KG1 (cell line): ENCODE measurements around the gene PRICKLE1.
"Not testable (repeated sequence)": the region's sequence is repeated elsewhere in the genome, so short reads cannot be mapped to it uniquely, and the experiment has no call there.

Source experiments
- DNase-seq: peaks from one replicate; lab custom pipeline; 2025; lab: John Stamatoyannopoulos, UW

The PRICKLE1 gene

DNA sequence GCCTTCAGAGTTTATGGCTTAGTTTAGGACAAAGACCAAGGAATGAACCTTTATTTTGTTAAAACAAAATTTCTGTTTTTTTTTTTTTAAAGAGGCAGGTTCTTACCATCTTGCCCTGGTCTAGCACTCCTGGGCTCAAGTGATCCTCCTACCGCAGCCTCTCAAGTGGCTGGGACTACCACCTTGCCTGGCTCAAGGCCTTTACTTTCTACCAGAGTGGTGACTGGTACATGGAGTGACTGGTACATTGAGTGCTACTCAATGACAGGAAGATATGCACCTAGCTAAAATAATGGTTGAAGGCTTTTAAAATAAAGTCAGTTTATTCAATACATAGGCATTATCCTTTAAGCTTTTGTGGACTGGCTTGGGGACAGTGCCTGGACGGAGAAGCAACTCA, 32.6 kb downstream of the PRICKLE1 start:
- no peak for DNase-seq

- no peak for DNase-seq
These were observed 36.7 kb downstream of the PRICKLE1 start for GRCh38 chr12:42552822-42553221.

- no peak for DNase-seq
These were observed 38.7 kb downstream of the PRICKLE1 start for GRCh38 chr12:42550800-42551199.

GRCh38 chr12:42546709-42547108, 42.8 kb downstream of the PRICKLE1 start:
- DNase-seq: no peak

DNA sequence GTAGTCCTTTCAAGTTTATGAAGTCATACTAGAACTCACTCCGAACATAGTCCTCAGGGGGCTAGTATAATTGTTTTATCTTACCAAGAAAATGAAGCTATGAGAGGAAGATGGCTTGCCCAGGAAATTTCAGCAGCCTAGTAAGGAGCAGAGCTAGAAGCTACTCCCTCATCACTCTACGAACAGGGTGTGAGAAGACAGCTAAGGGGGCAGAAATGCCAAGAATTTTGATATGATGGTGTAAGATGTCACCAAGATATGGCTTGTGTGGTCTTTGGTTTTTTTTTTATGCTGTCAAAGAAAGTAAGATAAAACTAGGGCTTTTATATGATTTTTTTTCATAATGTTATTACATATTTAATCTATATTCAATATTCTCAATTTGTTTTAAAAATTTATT, 47.6 kb downstream of the PRICKLE1 start:
- no peak for DNase-seq

DNA sequence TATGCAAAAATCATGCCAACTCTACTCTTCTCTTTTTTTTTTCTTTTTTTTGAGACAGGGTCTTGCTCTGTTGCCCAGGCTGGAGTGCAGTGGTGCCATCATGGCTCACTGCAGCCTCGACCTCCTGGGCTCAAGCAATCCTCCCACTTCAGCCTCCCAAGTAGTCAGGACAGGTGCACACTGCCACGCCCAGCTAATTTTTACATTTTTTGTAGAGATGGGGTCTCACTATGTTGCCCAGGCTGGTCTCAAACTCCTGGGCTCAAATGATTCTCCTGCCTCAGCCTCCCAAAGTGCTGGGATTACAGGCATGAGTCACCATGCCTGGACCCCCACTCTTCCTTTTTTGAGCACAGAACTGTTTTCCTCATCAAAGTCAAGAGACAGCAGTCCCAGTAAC, 48.2 kb downstream of the PRICKLE1 start:
- not testable (repeated sequence) for DNase-seq

- DNase-seq: no peak
These were observed 49.9 kb downstream of the PRICKLE1 start for GRCh38 chr12:42539696-42540095.

- DNase-seq: no peak
These were observed 51.3 kb downstream of the PRICKLE1 start for GRCh38 chr12:42538203-42538602.

DNA sequence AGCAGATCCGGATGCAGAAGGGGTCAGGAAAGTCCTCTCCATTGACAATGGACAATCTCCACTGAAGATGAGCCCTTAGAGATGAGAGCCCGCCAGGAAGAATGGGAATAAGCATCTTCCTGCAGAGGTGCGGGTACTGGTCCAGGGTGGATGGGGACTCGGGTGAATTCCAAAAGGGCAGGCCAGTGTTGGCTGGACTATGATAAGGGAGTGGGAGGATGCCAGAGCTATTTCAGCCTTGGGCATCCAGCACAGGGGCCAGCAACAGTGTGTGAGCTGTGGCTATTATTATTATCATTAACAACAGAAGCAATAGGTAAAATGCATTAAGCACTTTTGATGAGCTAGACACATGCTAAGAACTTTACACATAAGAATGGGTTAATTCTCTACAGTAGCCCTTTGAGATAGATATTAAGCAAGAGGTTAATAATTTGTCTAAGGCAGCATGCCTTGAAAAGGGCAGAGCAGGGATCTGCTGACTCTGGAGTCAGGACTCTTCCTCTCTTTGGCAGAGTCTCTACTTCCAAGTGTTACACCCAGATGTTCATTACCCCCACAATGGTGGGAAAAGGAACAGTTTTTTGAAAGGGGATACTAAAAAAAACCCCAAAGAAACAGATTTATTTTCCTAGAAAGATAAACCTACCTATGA, 55.2 kb downstream of the PRICKLE1 start:
- DNase-seq: no peak

GRCh38 chr12:42530284-42530683, 59.3 kb downstream of the PRICKLE1 start:
- no peak for DNase-seq

- DNase-seq: no peak
These were observed 64.1 kb downstream of the PRICKLE1 start for GRCh38 chr12:42525444-42525843.

- DNase-seq: no peak
These were observed 64.8 kb downstream of the PRICKLE1 start for GRCh38 chr12:42524716-42525115.

GRCh38 chr12:42516573-42516972, 73.0 kb downstream of the PRICKLE1 start:
- DNase-seq: no peak

DNA sequence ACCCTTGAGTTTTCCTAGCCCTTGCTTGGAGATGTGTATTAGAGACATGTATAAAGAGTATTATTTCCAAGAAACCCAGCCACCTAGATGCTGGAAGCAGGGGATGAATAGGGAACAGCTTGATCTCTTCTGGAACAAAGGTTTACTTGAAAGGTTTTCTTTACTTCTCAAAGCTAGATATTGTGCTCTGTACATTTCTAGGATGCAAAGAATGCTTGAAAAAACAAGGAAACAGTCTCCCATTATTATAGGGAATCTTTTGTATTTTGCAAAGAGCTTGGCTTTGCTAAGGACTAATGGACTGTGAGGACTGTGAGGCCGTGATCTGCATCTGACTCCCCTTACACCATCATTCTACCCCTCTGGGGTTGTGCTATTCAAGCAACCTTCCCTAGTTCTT, 77.9 kb downstream of the PRICKLE1 start:
- DNase-seq: no peak

- DNase-seq: no peak
These were observed 78.7 kb downstream of the PRICKLE1 start for GRCh38 chr12:42510823-42511222.

GRCh38 chr12:42508913-42509460, 80.6 kb downstream of the PRICKLE1 start:
- DNase-seq: no peak

GRCh38 chr12:42507565-42507964, 82.0 kb downstream of the PRICKLE1 start:
- no peak for DNase-seq

- no peak for DNase-seq
These were observed 82.5 kb downstream of the PRICKLE1 start for GRCh38 chr12:42507081-42507480.

GRCh38 chr12:42504049-42504448, 85.5 kb downstream of the PRICKLE1 start:
- no peak for DNase-seq

DNA sequence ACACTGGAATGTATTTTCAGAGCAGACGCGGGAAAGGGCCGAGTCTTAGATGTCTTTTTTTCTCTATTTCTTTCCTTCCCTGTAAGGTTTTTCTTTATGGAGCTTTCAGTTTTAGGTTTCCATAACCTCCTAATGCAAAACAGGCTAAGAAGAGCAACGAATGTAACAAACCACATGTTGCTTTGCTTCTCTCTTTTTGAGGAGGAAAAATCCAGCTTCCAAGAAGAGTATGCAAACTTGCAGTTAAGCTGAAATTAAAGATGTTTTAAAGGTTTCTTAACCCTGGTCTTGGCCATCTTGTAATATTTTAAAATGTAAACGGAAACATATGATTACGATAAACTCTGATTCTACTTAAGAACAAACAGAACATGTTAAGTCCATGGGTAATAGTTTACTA, 86.9 kb downstream of the PRICKLE1 start:
- DNase-seq: no peak

DNA sequence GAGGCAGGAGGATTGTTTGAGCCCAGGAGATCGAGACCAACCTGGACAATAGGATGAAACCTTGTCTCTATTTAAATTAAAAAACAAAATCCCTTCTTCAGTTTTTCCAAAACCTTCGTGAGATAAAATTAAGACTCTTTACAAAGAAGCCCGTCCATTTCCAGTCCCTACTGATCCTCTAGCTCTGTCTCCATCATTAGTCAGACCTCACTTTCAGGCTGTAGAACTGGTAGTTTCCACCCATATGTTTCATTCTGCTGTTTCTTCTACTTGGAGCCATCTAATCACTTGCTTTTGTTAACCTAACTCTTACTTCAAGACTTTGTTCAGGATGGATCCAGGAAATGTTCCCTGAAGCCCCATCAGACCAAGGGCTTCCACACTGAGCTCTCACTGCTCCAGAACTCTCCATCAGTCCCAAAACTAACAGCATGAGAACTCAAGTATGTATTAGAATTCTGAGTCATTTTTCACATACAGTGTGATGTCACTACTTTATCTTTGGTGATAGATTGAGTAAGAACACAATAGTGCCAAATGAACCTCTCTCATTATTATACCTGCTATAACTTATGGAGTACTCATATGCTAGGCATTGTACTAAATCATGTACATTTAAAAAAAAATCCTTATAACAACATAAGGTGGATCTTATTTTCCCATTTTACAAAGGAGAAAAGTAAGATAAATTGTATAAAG, 90.8 kb downstream of the PRICKLE1 start:
- DNase-seq: no peak

DNA sequence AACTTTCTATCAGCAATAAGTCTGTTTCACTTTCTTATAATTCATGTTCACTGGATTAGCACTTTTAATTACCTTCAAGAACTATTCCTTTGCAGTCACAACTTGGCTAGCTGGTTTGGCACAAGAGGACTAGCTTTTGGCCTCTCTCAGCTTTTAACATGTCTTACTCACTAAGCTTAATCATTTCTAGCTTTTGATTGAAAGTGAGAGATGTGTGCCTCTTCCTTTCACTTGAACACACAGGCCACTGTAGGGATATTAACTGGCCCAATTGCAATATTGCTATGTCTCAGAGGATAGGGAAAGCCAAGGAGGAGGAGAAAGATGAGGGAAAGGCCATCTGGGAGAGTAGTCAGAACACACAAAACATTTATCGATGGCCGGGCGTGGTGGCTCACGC, 92.7 kb downstream of the PRICKLE1 start:
- DNase-seq: no peak

DNA sequence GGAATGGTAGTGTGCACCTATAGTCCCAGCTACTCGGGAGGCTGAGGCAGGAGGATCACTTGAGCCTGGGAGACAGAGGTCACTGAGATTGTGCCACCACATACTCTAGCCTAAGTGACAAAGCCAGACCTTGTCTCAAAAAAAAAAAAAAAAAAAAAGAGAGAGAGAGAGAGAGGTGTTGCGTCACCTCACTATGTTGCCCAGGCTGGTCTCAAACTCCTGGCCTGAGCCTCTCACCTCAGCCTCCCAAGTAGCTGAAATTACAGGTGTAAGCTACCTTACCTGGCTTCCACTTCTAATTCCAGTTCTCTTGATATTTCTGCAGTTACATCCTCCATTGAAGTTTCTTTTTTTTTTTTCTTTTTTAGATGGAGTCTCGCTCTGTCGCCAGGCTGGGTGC, 94.3 kb downstream of the PRICKLE1 start:
- no peak for DNase-seq

GRCh38 chr12:42492267-42492666, 97.3 kb downstream of the PRICKLE1 start:
- DNase-seq: no peak
